GM12878 (cell line): Measurements from ENCODE around the gene GDF15. TPM values are rescaled to one million over a fixed set of nuclear protein-coding genes. Genes with fewer than 3 reads are reported as not detected.

ENCODE experiments used
- ATAC-seq: fragments of 200-7000 bp; cut with Tn5 transposase; 3 replicates; pipeline ENCODE4 v1.9.1; 2020; ENCODE audit warnings: mild to moderate bottlenecking, moderate library complexity
- BruUV-seq: library from RNA; stranded (reverse); fragments of 400-500 nt; replicated peaks from 2 replicates; lab custom pipeline; 2021; lab: Mats Ljungman, UMichigan
- CTCF ChIA-PET: fragments of 300-600 bp; sonication (Branson Sonifier 250); formaldehyde crosslinking; extraction: SDS; loops from one replicate; lab custom pipeline; 2021; ENCODE audit warnings: inconsistent platforms; lab: Yijun Ruan, JAX
- POLR2A ChIA-PET: fragments of 350-600 bp; formaldehyde crosslinking; extraction: SDS; loops from one replicate; lab custom pipeline; 2021; ENCODE audit warnings: inconsistent platforms; lab: Charles Lee
- RAD21 ChIA-PET: fragments of 300-600 bp; sonication (Branson Sonifier 250); formaldehyde crosslinking; loops from one replicate; lab custom pipeline; 2023; ENCODE audit warnings: antibody characterized with exemption; ENCODE audit not compliant: unreplicated experiment; lab: Charles Lee
- SMC1A ChIA-PET: fragments of 300-600 bp; sonication (Branson Sonifier 250); formaldehyde crosslinking; loops from one replicate; lab custom pipeline; 2023; ENCODE audit not compliant: unreplicated experiment, uncharacterized antibody; lab: Charles Lee
- DNase-seq: peaks from one replicate; pipeline ENCODE4 v3.0.0-alpha.2; 2011; ENCODE audit warnings: low read depth, low spot score
- FAIRE-seq: peaks from 3 replicates; lab custom pipeline; 2011; peaks lifted over from hg19 to GRCh38; lab: Jason Lieb, UNC
- H2AFZ ChIP-seq: 2 replicates; pipeline ENCODE4 v1.6.0; 2011; ENCODE audit warnings: low read depth, low read length, control low read depth; ENCODE audit not compliant: control insufficient read depth
- H3K27ac ChIP-seq: 2 replicates; pipeline ENCODE4 v1.5.1; 2011; ENCODE audit warnings: control low read depth; ENCODE audit not compliant: control insufficient read depth, insufficient read depth
- H3K27me3 ChIP-seq, 2 experiments: replicated peaks in 1 of 2; 2 replicates each; pipeline versions ENCODE4 v1.6.0 to v1.6.1; 2011; ENCODE audit warnings: low read length in 1 of 2; ENCODE audit not compliant: control insufficient read depth in 2 of 2, insufficient read depth in 2 of 2
- H3K36me3 ChIP-seq, 2 experiments: 2 replicates each; pipeline ENCODE4 v1.5.1; 2011; ENCODE audit warnings: low read length in 1 of 2; ENCODE audit not compliant: control insufficient read depth in 2 of 2, insufficient read depth in 2 of 2
- H3K4me1 ChIP-seq: 2 replicates; pipeline ENCODE4 v1.6.1; 2011; ENCODE audit warnings: mild to moderate bottlenecking, low read length, moderate library complexity, mixed read lengths; ENCODE audit not compliant: control insufficient read depth, insufficient read depth
- H3K4me2 ChIP-seq: 2 replicates; pipeline ENCODE4 v1.6.0; 2011; ENCODE audit warnings: control low read depth; ENCODE audit not compliant: control insufficient read depth, insufficient read depth
- H3K4me3 ChIP-seq: fragments of 200-600 bp; sonication (generic); 2 replicates; pipeline ENCODE4 v1.5.1; 2016
- H3K79me2 ChIP-seq: 2 replicates; pipeline ENCODE4 v1.6.0; 2011; ENCODE audit warnings: low read length; ENCODE audit not compliant: control insufficient read depth, insufficient read depth
- H3K9ac ChIP-seq: 2 replicates; pipeline ENCODE4 v1.8.0; 2011; ENCODE audit warnings: low read length, control low read depth, mixed read lengths; ENCODE audit not compliant: control insufficient read depth, insufficient read depth
- H3K9me3 ChIP-seq: replicated peaks from 3 replicates; pipeline ENCODE4 v1.5.1; 2011; ENCODE audit warnings: mild to moderate bottlenecking, low read length; ENCODE audit not compliant: control insufficient read depth, insufficient read depth
- H4K20me1 ChIP-seq: 2 replicates; pipeline ENCODE4 v1.6.0; 2011; ENCODE audit not compliant: control insufficient read depth, insufficient read depth
- ATF7 ChIP-seq: fragments of 450-650 bp; IDR thresholded peaks from 2 replicates; pipeline ENCODE4 v1.6.1; 2016; ENCODE audit warnings: low read depth, mild to moderate bottlenecking
- BHLHE40 ChIP-seq, 2 experiments: fragments of 450-650 bp in 1 of 2; IDR thresholded peaks; 2 replicates each; pipeline ENCODE4 v1.6.1; 2011 to 2017; ENCODE audit warnings: low read depth in 2 of 2, borderline replicate concordance in 1 of 2, improper control_type of control experiment in 1 of 2, low read length in 1 of 2, mild to moderate bottlenecking in 1 of 2
- EP300 ChIP-seq, 2 experiments: fragments of 150-350 bp in 1 of 2; IDR thresholded peaks; 2 replicates each; pipeline ENCODE4 v1.6.1; 2011 to 2012; ENCODE audit warnings: low read depth in 2 of 2, low read length in 2 of 2, borderline replicate concordance in 1 of 2, improper control_type of control experiment in 1 of 2, inconsistent platforms in 1 of 2; ENCODE audit not compliant: control insufficient read depth in 1 of 2
- IKZF1 ChIP-seq: fragments of 450-650 bp; conservative IDR thresholded peaks from 2 replicates; pipeline ENCODE4 v1.6.1; 2017; ENCODE audit warnings: antibody characterized with exemption, mild to moderate bottlenecking
- MXI1 ChIP-seq: fragments of 150-350 bp; IDR thresholded peaks from 2 replicates; pipeline ENCODE4 v1.6.1; 2011; ENCODE audit warnings: low read depth, mild to moderate bottlenecking, inconsistent platforms, low read length, improper control_type of control experiment
- RAD51 ChIP-seq: fragments of 450-650 bp; IDR thresholded peaks from 2 replicates; pipeline ENCODE4 v1.6.1; 2016; ENCODE audit warnings: moderate library complexity, mild to moderate bottlenecking, inconsistent platforms
- SREBF2 ChIP-seq: IDR thresholded peaks from 2 replicates; pipeline ENCODE4 v1.6.1; 2012; ENCODE audit warnings: mild to moderate bottlenecking, low read length
- TAF1 ChIP-seq: IDR thresholded peaks from 2 replicates; pipeline ENCODE4 v1.6.1; 2011; ENCODE audit warnings: mild to moderate bottlenecking, low read depth, low read length, borderline replicate concordance
- TCF7 ChIP-seq: IDR thresholded peaks from 2 replicates; pipeline ENCODE4 v1.6.1; 2014; ENCODE audit warnings: antibody characterized with exemption, borderline replicate concordance
- YBX1 ChIP-seq: fragments of 450-650 bp; IDR thresholded peaks from 2 replicates; pipeline ENCODE4 v1.6.1; 2016; ENCODE audit warnings: antibody characterized with exemption
- ZNF274 ChIP-seq: IDR thresholded peaks from one replicate; pipeline ENCODE4 v1.8.0; 2011; ENCODE audit not compliant: insufficient read length, insufficient read depth
- WGBS: methylation state at CpG from one replicate; pipeline ENCODE4 v1.1.6; 2016; ENCODE audit warnings: low lambda C conversion rate; ENCODE audit not compliant: insufficient replicate concordance, insufficient coverage; ENCODE audit errors: missing lambda C conversion rate; 5-methylcytosine and 5-hydroxymethylcytosine counted together
- in situ Hi-C: fragments of 300-500 bp; cut with MboI; formaldehyde crosslinking; loops from 9 replicates; pipeline ENCODE4 v1.14.3; 2018; ENCODE audit warnings: mixed read lengths
- intact Hi-C: fragments of 100-400 bp; cut with micrococcal nuclease; formaldehyde crosslinking; loops from one replicate; pipeline ENCODE4 v1.14.2; 2022; ENCODE audit not compliant: unreplicated experiment
- polyA plus RNA-seq, 11 experiments: library from polyadenylated mRNA; depleted of rRNA in 4 of 11; unstranded in 6 of 11; stranded (reverse) in 5 of 11; fragments of >200 nt; fragmentation: Nextera tagmentation in 4 of 11; fragmentation: Illumina TruSeq in 1 of 11; extraction: Ambion mirVana in 4 of 11; extraction: Trizol in 1 of 11; gene quantifications; 1 replicate in 1 of 11; 2 replicates in 10 of 11; pipeline versions ENCODE4 v1.2.1 to v1.2.3, GENCODE V29; 2011 to 2016; ENCODE audit warnings: inconsistent platforms in 2 of 11, missing spikeins in 2 of 11, low read depth in 1 of 11
- total RNA-seq, 4 experiments: library from RNA; depleted of rRNA in 3 of 4; stranded (reverse); fragments of >200 nt in 3 of 4; fragmentation: Illumina TruSeq in 1 of 4; extraction: Trizol in 1 of 4; gene quantifications; 2 replicates each; pipeline versions ENCODE4 v1.2.1 to v1.2.3, GENCODE V29; 2013 to 2021
- TF ChIP-seq, protein P1 (sequence below): IDR thresholded peaks from 2 replicates; pipeline ENCODE4 v1.6.1; 2011; ENCODE audit warnings: low read depth, low read length, improper control_type of control experiment, borderline replicate concordance
- TF ChIP-seq, protein P2 (sequence below): fragments of 450-650 bp; formaldehyde crosslinking; IDR thresholded peaks from 2 replicates; pipeline ENCODE4 v1.4.0; 2022; ENCODE audit warnings: mild to moderate bottlenecking, moderate library complexity
- TF ChIP-seq, protein P3 (sequence below): fragments of 450-650 bp; IDR thresholded peaks from 2 replicates; pipeline ENCODE4 v1.6.1; 2016; ENCODE audit warnings: mild to moderate bottlenecking, moderate library complexity, borderline replicate concordance

Gene GDF15
- total and polyA plus RNA-seq, 10 of the 15 experiments (the other 5 are each of a cell fraction or from before 2014, with no cell fraction given), result 0.11 to 3.6 (median 1.6) TPM; not detected in 1

DNA sequence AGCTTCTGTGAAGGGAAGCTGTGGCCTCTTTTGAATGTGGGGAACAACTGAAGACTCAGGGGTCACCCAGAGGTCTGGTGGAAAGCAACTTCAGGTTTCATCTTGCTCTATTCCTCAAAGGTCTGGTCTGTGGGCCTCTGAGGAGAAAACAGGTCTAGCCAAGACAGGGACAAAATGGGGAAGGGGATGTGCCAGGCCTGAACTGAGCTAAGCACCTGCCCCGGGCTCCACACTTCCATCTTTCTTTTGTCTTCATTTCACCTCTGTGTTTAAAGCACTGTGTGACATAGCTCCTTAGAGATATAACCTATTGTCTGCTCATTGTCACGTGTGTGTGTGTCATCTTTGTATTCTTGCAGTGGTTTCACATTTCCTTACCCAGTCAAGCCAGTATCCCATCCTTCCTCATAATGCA is 19.9 kb upstream of the GDF15 start:
- DNase-seq (no peak), FAIRE-seq (no peak), ATAC-seq (peak; percentile 43)
- in situ Hi-C loops (no loop called here), intact Hi-C loops (no loop called here)
- no peak overlapping the region for H3K4me2 ChIP-seq
- ChIA-PET POLR2A (interaction anchor here (0.9 to 1.2 kb wide), 2 partner anchors 26 to 85 kb away, joined by 3 read pairs; partner anchors contain the start of genes JUND and PGPEP1), SMC1A (interaction anchor here (1.0 to 1.5 kb wide), 3 partner anchors 16 to 46 kb away, joined by 3 to 4 read pairs (median 3); no protein-coding TSS in a partner anchor), CTCF (interaction anchor here (1.0 to 1.5 kb wide), 3 partner anchors 22 to 87 kb away, joined by 4 to 5 read pairs (median 4); no protein-coding TSS in a partner anchor), RAD21 (interaction anchor here (0.7 to 1.6 kb wide), 2 partner anchors 15 to 37 kb away, joined by 3 to 5 read pairs; no protein-coding TSS in a partner anchor)
- no peaks in the 10 kb centered on the region for H3K79me2 ChIP-seq
- H2AFZ ChIP-seq, result no peak overlapping the region
- H3K9me3 ChIP-seq, result no peaks in the 10 kb centered on the region; the same call in 2 of the 3 replicates
- H3K9ac ChIP-seq, result no peak overlapping the region
- no peaks in the 10 kb centered on the region for H3K27me3 ChIP-seq
- H3K27ac ChIP-seq, result peak overlapping the region; percentile 42
- no peaks in the 10 kb centered on the region for H4K20me1 ChIP-seq
- 73% methylated on average over 2 of the region's 2 CpGs for WGBS
- TSS peak; percentile 47 for BruUV-seq
- H3K36me3 ChIP-seq, result peaks cover 0 to 6% of the 10 kb centered on the region in 2 experiments
- peaks cover 11% of the 10 kb centered on the region for H3K4me1 ChIP-seq
- no peak overlapping the region for H3K4me3 ChIP-seq
- TF ChIP-seq EP300 (IDR thresholded peaks at IDR 0.05; ENCODE audit: borderline replicate concordance in 1 of 2, control insufficient read depth in 1 of 2, low read depth in 2 of 2, low read length in 2 of 2), result no peak
- TF ChIP-seq SREBF2, result no peak
- TF ChIP-seq, protein P1, sequence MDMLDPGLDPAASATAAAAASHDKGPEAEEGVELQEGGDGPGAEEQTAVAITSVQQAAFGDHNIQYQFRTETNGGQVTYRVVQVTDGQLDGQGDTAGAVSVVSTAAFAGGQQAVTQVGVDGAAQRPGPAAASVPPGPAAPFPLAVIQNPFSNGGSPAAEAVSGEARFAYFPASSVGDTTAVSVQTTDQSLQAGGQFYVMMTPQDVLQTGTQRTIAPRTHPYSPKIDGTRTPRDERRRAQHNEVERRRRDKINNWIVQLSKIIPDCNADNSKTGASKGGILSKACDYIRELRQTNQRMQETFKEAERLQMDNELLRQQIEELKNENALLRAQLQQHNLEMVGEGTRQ, result no peak
- TF ChIP-seq, protein P2, sequence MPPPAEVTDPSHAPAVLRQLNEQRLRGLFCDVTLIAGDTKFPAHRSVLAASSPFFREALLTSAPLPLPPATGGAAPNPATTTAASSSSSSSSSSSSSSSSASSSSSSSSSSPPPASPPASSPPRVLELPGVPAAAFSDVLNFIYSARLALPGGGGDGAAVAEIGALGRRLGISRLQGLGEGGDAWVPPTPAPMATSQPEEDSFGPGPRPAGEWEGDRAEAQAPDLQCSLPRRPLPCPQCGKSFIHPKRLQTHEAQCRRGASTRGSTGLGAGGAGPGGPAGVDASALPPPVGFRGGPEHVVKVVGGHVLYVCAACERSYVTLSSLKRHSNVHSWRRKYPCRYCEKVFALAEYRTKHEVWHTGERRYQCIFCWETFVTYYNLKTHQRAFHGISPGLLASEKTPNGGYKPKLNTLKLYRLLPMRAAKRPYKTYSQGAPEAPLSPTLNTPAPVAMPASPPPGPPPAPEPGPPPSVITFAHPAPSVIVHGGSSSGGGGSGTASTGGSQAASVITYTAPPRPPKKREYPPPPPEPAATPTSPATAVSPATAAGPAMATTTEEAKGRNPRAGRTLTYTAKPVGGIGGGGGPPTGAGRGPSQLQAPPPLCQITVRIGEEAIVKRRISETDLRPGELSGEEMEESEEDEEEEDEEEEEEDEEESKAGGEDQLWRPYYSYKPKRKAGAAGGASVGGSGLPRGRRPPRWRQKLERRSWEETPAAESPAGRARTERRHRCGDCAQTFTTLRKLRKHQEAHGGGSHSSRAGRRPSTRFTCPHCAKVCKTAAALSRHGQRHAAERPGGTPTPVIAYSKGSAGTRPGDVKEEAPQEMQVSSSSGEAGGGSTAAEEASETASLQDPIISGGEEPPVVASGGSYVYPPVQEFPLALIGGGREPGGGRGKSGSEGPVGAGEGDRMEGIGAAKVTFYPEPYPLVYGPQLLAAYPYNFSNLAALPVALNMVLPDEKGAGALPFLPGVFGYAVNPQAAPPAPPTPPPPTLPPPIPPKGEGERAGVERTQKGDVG (CRISPR knock-in tag), result no peak
- TF ChIP-seq TAF1, result no peak
- TF ChIP-seq MXI1, result no peak
- TF ChIP-seq ZNF274, result no peak
- TF ChIP-seq ATF7, result 0 out of 2 replicates have a peak, but pooled peaks have one; percentile 11
- no peak for TF ChIP-seq TCF7
- no peak for TF ChIP-seq IKZF1
- TF ChIP-seq BHLHE40 (IDR thresholded peaks at IDR 0.05; ENCODE audit: borderline replicate concordance in 1 of 2, low read depth in 2 of 2, low read length in 1 of 2), result peak in 1 of 2 experiments; percentile 34; a peak in 1 of 4 replicates
- TF ChIP-seq, protein P3, sequence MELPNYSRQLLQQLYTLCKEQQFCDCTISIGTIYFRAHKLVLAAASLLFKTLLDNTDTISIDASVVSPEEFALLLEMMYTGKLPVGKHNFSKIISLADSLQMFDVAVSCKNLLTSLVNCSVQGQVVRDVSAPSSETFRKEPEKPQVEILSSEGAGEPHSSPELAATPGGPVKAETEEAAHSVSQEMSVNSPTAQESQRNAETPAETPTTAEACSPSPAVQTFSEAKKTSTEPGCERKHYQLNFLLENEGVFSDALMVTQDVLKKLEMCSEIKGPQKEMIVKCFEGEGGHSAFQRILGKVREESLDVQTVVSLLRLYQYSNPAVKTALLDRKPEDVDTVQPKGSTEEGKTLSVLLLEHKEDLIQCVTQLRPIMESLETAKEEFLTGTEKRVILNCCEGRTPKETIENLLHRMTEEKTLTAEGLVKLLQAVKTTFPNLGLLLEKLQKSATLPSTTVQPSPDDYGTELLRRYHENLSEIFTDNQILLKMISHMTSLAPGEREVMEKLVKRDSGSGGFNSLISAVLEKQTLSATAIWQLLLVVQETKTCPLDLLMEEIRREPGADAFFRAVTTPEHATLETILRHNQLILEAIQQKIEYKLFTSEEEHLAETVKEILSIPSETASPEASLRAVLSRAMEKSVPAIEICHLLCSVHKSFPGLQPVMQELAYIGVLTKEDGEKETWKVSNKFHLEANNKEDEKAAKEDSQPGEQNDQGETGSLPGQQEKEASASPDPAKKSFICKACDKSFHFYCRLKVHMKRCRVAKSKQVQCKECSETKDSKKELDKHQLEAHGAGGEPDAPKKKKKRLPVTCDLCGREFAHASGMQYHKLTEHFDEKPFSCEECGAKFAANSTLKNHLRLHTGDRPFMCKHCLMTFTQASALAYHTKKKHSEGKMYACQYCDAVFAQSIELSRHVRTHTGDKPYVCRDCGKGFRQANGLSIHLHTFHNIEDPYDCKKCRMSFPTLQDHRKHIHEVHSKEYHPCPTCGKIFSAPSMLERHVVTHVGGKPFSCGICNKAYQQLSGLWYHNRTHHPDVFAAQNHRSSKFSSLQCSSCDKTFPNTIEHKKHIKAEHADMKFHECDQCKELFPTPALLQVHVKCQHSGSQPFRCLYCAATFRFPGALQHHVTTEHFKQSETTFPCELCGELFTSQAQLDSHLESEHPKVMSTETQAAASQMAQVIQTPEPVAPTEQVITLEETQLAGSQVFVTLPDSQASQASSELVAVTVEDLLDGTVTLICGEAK, result no peak
- TF ChIP-seq RAD51, result peak; percentile 41; the same call in 1 of the 2 replicates
- TF ChIP-seq YBX1, result no peak
